22Rv1 (cell line): Measurements from ENCODE around the gene ELP1.

Experiments
- CTCF ChIP-seq: fragments of 450-650 bp; IDR thresholded peaks from 2 replicates; pipeline ENCODE4 v1.5.1; 2017; ENCODE audit warnings: mild to moderate bottlenecking
- ZFX ChIP-seq: fragments of 450-650 bp; IDR thresholded peaks from 2 replicates; pipeline ENCODE4 v1.6.1; 2017; ENCODE audit warnings: antibody characterized with exemption, borderline replicate concordance

DNA sequence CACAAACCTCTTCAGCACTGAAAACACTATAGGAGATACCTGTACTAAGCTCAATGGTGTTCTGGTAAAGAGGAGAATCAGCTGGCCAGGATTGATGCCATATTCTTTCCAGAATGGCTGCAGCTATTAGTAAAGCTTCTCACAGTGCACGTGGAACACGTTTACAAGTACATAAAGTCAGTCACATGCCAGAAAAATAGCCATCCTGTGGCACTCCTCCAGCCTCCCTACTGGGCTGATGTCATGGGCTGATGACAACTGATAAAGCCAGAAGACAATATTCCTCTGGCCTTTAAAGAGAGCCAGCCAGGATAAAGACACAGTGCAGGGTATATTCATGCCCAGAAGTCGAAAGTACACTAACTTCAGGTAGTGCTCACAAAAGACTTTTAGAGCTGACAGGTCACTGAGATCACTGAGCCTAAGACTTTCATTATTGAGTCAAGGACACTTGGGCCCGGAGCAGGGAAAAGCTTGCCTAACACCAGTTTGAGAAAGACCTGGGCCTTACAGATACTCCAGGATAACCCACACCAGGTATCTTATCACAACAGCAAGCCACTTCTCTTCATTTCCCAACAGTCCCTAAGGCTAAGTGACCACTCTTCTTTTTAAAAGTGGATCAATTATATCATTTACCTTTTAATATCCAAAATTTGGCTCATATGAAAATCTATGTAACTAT, 29.7 kb upstream of the ELP1 start:
- TF ChIP-seq CTCF (no peak), ZFX (no peak)
